ENCODE data around the gene MSLN.
"Not testable (repeated sequence)": the region's sequence is repeated elsewhere in the genome, so short reads cannot be mapped to it uniquely, and the experiment has no call there.

MSLN gene

DNA sequence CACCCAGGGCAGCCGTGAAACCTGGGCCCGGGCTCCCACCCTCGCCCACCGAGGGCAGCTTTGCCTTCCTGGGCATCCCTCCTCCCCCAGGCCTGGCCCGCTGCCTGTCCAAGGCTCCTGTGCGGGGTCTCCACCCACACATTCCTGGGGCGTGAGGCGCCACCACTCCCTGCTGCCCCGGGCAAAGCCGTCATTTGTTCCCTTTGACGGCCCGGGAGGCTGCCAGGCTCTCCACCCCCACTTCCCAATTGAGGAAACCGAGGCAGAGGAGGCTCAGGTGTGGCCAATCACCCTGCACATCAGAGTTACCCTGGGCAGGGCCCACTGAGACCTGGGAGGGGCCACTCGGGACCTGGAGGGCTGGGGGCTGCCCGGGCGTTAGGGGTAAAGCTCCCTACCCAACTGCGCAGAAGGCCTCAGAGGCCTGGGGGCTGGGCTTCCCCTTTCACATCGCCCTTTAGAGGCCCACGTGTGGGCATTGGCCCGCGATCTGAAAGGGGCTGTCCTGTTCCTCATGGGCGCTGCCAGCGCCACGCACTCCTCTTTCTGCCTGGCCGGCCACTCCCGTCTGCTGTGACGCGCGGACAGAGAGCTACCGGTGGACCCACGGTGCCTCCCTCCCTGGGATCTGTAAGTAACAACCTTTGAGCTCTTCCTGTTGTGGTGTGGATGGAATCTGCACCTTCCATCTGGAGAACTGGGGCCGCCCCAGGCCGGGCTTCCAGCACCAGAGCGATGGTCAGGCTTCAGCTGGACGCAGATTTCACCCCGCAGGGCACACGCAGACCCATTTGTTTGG lies at the start of gene MSLN:
Gene MSLN, plus strand, starts transcription at position 190 of the 799 bp plus-strand sequence. CDS start 1,947 bp downstream, outside the sequence.
- H3K4me3 ChIP-seq: no peak within 1 kb of the TSS

DNA sequence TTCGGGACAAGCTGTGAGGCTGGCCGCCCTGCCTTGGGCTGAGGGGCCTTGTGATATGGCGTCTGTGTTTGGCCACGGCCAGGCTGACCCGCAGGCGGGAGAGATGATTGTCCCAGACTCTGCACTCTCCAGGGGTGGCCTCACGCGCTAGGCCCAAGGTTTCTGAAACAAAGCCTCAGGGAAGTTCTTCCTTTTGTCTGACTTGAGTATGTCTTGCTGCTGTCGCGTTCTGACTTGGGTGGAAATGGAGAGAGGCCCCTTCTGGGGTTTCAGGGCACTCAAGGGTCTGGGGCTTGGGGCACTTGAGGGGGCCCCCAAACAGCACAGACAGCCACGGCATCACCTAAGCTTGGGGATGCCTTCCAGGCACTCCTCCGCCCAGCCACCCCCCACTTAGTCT lies 49.5 kb upstream of the MSLN start:
- no peak for DNase-seq (ENCODE audit: low spot score)
- TF ChIP-seq, protein P1, sequence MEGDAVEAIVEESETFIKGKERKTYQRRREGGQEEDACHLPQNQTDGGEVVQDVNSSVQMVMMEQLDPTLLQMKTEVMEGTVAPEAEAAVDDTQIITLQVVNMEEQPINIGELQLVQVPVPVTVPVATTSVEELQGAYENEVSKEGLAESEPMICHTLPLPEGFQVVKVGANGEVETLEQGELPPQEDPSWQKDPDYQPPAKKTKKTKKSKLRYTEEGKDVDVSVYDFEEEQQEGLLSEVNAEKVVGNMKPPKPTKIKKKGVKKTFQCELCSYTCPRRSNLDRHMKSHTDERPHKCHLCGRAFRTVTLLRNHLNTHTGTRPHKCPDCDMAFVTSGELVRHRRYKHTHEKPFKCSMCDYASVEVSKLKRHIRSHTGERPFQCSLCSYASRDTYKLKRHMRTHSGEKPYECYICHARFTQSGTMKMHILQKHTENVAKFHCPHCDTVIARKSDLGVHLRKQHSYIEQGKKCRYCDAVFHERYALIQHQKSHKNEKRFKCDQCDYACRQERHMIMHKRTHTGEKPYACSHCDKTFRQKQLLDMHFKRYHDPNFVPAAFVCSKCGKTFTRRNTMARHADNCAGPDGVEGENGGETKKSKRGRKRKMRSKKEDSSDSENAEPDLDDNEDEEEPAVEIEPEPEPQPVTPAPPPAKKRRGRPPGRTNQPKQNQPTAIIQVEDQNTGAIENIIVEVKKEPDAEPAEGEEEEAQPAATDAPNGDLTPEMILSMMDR (IDR thresholded peaks at IDR 0.05): no peak
- Histone ChIP-seq H3K27ac (no peak overlapping the region), H3K4me3 (no peak overlapping the region)

More for the DNA sequence above, at the start of gene MSLN:
- H3K27ac ChIP-seq: no peak within 1 kb of the TSS
- TF ChIP-seq, protein P1 (IDR thresholded peaks at IDR 0.05): no peak
- DNase-seq (ENCODE audit: low spot score): no peak

DNA sequence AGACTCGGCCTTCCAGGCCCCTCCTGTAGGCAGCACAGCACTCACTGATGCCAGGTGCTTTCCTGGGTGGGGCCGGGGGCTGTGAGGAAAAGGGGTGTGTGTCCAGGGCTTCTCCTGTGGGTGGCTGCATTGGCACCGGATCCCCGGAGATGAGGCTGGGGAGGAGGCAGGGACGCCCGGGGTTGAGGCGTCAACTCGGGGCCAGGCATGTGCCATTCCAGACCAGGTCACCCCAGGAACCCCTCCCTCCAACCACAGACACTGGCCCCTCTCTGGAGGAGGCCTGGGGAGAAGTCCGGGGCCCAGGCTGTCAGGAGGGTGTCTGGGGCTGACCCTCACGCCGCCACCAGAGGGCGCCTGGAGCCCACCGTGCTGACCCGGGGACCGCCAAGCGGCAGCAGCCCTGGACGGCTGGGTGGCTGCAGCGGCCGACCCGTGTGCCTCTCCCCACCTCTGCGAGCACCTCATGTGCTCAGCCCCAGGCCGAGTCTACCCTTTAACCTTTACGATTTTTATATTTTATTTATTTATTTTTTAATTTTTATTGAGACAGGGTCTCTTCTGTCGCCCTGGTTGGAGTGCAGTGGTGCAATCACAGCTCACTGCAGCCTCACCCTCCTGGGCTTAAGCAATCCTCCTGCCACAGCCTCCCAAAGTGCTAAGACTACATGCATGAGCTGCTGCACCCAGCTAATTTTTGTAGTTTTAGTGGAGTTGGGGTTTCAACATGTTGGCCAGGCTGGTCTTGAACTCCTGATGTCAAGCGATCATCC lies 48.8 kb upstream of the MSLN start:
- no peak overlapping the region for H3K27ac ChIP-seq
- no peak overlapping the region for H3K4me3 ChIP-seq
- no peak for DNase-seq (ENCODE audit: low spot score)
- TF ChIP-seq, protein P1 (IDR thresholded peaks at IDR 0.05): peak; percentile 86

DNA sequence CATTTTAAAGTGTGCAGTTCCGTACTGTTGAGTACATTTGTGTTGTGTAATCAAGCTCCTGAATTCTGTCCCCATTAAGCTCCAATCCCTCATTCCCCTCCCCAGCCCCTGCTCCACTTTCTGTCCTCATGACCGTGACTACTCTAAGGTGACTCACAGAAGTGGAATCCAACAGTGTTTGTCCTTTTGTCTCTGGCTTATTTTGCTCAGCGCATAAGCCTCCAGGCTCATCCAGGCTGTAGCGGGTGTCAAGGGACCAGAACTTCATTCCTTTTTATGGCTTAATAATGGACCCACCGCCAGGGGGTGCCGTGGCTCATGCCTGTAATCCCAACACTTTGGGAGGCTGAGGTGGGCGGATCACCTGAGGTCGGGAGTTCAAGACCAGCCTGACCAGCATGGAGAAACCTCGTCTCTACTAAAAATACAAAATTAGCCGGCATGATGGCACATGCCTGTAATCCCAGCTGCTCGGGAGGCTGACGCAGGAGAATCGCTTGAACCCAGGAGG lies 47.7 kb upstream of the MSLN start:
- not testable (repeated sequence) for DNase-seq (ENCODE audit: low spot score); H3K27ac ChIP-seq; H3K4me3 ChIP-seq

DNA sequence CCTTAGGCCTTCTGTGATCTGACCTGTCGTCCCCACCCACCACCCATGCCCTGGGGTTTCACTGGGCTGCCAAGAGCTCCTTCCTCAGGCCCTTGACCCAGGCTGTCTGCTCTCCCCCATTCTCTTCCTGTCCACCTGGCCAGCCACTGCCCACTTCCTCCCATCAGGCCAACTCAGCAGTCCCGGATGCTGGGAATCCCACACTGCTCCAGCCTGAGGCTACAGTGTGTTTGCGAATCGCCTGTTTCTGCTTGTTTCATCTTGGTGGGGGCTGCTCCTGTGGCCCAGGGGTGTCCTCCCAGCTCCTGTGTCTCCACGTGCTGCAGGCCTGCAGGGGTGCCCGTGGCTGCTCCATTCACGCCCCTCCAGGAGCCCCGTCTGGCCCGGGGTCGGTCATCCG lies 46.5 kb upstream of the MSLN start:
- H3K27ac ChIP-seq: no peak overlapping the region
- no peak for DNase-seq (ENCODE audit: low spot score)

DNA sequence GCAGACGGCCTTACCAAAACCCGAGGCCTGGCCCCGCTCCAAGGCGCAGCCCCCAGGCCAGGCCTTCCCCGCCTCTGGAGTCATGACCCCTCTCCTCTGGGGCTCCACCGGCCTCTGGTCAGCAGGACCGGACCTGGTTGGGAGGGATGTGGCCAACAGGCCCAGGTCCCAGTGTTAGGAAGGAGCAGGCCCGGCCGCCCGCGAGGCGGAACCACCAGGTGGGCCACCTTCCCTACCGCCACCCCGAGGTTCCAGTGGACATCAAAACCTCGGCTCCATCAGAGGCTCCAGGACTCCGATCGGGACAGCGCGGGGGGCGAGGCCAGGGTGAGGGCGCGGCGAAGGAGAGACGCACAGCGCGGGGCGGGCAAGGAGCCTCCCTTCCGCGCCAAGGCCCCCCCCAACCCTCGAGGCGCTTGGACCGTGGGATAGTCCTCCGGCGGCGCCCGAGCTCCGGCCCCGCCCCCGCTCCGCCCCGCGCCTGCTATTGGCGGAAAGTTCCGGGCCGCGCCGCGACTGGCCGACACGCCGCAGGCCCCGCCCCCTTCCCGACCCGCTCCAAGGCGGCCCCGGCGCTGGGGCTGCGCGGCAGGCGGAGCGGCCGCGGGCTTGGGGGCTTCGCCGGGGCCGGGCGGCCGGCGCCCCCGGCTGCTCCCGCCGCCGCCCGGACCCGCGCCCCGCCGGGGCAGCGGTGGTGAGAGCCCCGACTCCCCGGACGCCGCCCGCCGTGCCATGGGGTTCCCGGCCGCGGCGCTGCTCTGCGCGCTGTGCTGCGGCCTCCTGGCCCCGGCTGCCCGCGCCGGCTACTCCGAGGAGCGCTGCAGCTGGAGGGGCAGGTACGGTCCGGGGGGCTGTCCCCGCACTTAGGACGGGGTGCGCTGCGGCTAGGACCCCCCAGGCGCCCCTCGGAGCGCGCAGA lies 45.7 kb upstream of the MSLN start, which contains the start of gene METRN:
Gene METRN, plus strand, starts transcription at position 561 of the 919 bp plus-strand sequence. Its CDS starts 172 bp downstream, at position 733.
- TF ChIP-seq, protein P1 (IDR thresholded peaks at IDR 0.05): no peak
- H3K4me3 ChIP-seq: peak within 1 kb of the TSS; percentile 85
- H3K27ac ChIP-seq: peak within 1 kb of the TSS in 1 of 2 donors; percentile 54
- DNase-seq (ENCODE audit: low spot score): peak; percentile 89

More for the DNA sequence above, 46.5 kb upstream of the MSLN start:
- peak overlapping the region; percentile 85 for H3K4me3 ChIP-seq
- TF ChIP-seq, protein P1 (IDR thresholded peaks at IDR 0.05): no peak

Measured in coronary artery (tissue), 2 donors.